Ovary (tissue), 3 donors: ENCODE results near the gene TXNDC15.

Experiments used
- POLR2A ChIP-seq: fragments of 450-650 bp; IDR thresholded peaks from one replicate; pipeline ENCODE4 v1.6.1; 2017; ENCODE audit warnings: antibody characterized with exemption, mild to moderate bottlenecking, moderate library complexity
- TF ChIP-seq, protein P1 (sequence below), 3 donors: fragments of 450-650 bp in 2 of 3; fragments of 200-600 bp in 1 of 3; IDR thresholded peaks; one replicate each; pipeline versions ENCODE4 v1.5.1 to v1.8.0; 2016 to 2022; ENCODE audit warnings: antibody characterized with exemption in 3 of 3, mild to moderate bottlenecking in 1 of 3
- donor health status: DM: no; HTN: no; CAD: no.

DNA sequence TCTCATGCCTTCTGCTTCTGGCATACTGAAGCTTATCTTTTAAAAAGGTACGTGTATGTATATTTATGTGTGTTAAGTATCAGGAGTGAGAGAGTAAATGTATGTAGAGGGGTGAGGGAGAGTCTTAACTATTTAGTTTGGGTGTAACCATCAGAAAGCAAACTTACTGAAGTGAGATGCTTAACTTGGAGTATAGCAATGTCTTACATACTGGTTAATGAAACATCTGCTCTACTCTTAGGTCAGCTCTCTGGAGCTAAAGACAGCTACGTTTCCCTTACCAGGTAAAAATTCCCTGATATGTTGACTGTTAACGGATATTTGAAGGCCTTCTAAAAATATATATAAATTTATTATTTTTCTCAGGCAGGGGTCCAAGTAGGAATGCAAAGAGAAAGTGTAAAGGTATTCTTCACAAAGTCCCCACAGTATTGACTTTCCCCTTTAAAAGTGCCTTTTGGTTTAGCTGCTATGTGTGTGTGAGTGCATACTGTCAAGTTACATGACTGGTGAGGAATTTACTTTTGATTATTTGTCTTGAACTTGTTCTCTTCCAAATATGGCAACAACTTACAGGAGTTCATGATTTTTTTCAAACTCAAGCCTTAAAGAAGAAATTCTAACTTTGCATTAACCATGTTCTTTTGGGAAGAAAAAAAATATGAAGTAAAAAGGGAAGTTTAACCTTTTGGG lies 40.7 kb upstream of the TXNDC15 start:
- TF ChIP-seq, protein P1, sequence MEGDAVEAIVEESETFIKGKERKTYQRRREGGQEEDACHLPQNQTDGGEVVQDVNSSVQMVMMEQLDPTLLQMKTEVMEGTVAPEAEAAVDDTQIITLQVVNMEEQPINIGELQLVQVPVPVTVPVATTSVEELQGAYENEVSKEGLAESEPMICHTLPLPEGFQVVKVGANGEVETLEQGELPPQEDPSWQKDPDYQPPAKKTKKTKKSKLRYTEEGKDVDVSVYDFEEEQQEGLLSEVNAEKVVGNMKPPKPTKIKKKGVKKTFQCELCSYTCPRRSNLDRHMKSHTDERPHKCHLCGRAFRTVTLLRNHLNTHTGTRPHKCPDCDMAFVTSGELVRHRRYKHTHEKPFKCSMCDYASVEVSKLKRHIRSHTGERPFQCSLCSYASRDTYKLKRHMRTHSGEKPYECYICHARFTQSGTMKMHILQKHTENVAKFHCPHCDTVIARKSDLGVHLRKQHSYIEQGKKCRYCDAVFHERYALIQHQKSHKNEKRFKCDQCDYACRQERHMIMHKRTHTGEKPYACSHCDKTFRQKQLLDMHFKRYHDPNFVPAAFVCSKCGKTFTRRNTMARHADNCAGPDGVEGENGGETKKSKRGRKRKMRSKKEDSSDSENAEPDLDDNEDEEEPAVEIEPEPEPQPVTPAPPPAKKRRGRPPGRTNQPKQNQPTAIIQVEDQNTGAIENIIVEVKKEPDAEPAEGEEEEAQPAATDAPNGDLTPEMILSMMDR (IDR thresholded peaks at IDR 0.05) = no peak
- TF ChIP-seq POLR2A = no peak
